ENCODE results near the gene SYT15.
"Not testable (repeated sequence)": the region's sequence is repeated elsewhere in the genome, so short reads cannot be mapped to it uniquely, and the experiment has no call there.

SYT15 gene

GRCh38 chr10:46594453-46595063, 15.6 kb downstream of the SYT15 start:
- DNase-seq = not testable (repeated sequence)

- not testable (repeated sequence) for DNase-seq
These were observed 17.6 kb downstream of the SYT15 start for GRCh38 chr10:46596570-46596969.

- DNase-seq = not testable (repeated sequence)
These were observed 18.8 kb downstream of the SYT15 start for GRCh38 chr10:46597616-46598246.

- DNase-seq = not testable (repeated sequence)
These were observed 21.6 kb downstream of the SYT15 start for GRCh38 chr10:46600516-46600915.

GRCh38 chr10:46615540-46615939, 36.6 kb downstream of the SYT15 start:
- not testable (repeated sequence) for DNase-seq

- not testable (repeated sequence) for DNase-seq
These were observed 37.3 kb downstream of the SYT15 start for GRCh38 chr10:46616227-46616626.

- not testable (repeated sequence) for DNase-seq
These were observed 38.2 kb downstream of the SYT15 start for GRCh38 chr10:46617134-46617533.

GRCh38 chr10:46617913-46618312, 39.0 kb downstream of the SYT15 start:
- not testable (repeated sequence) for DNase-seq

- not testable (repeated sequence) for DNase-seq
These were observed 45.1 kb downstream of the SYT15 start for GRCh38 chr10:46623899-46624654.

- DNase-seq = not testable (repeated sequence)
These were observed 50.9 kb downstream of the SYT15 start for GRCh38 chr10:46629805-46630204.

- DNase-seq = not testable (repeated sequence)
These were observed 51.9 kb downstream of the SYT15 start for GRCh38 chr10:46630816-46631215.

GRCh38 chr10:46631683-46632082, 52.8 kb downstream of the SYT15 start:
- not testable (repeated sequence) for DNase-seq

- not testable (repeated sequence) for DNase-seq
These were observed 55.8 kb downstream of the SYT15 start for GRCh38 chr10:46634698-46635097.

GRCh38 chr10:46635364-46635959, 56.5 kb downstream of the SYT15 start:
- DNase-seq = not testable (repeated sequence)

- DNase-seq = not testable (repeated sequence)
These were observed 61.1 kb downstream of the SYT15 start for GRCh38 chr10:46640005-46640404.
